ENCODE measurements around the gene FMN1.

FMN1 gene

GRCh38 chr15:33154351-33155166, 40.0 kb downstream of the FMN1 start:
- DNase-seq (ENCODE audit: low spot score) = peak; percentile 61

- DNase-seq (ENCODE audit: low spot score) = no peak
Observed at GRCh38 chr15:33153548-33153947, 41.0 kb downstream of the FMN1 start.

GRCh38 chr15:33152502-33153109, 41.9 kb downstream of the FMN1 start:
- DNase-seq (ENCODE audit: low spot score) = peak; percentile 58

- DNase-seq (ENCODE audit: low spot score) = peak; percentile 41
Observed at GRCh38 chr15:33150971-33151370, 43.5 kb downstream of the FMN1 start.

GRCh38 chr15:33150431-33150941, 44.0 kb downstream of the FMN1 start:
- no peak for DNase-seq (ENCODE audit: low spot score)

- no peak for DNase-seq (ENCODE audit: low spot score)
Observed at GRCh38 chr15:33149919-33150318, 44.6 kb downstream of the FMN1 start.

- no peak for DNase-seq (ENCODE audit: low spot score)
Observed at GRCh38 chr15:33148129-33148751, 46.3 kb downstream of the FMN1 start.

- DNase-seq (ENCODE audit: low spot score) = no peak
Observed at GRCh38 chr15:33146051-33146450, 48.5 kb downstream of the FMN1 start.

- no peak for DNase-seq (ENCODE audit: low spot score)
Observed at GRCh38 chr15:33145447-33145846, 49.1 kb downstream of the FMN1 start.

- no peak for DNase-seq (ENCODE audit: low spot score)
Observed at GRCh38 chr15:33142708-33143107, 51.8 kb downstream of the FMN1 start.

GRCh38 chr15:33138000-33138399, 56.5 kb downstream of the FMN1 start:
- DNase-seq (ENCODE audit: low spot score) = no peak

- no peak for DNase-seq (ENCODE audit: low spot score)
Observed at GRCh38 chr15:33137101-33137500, 57.4 kb downstream of the FMN1 start.

GRCh38 chr15:33136353-33136752, 58.2 kb downstream of the FMN1 start:
- DNase-seq (ENCODE audit: low spot score) = no peak

GRCh38 chr15:33135355-33135781, 59.1 kb downstream of the FMN1 start:
- peak; percentile 40 for DNase-seq (ENCODE audit: low spot score)

GRCh38 chr15:33132722-33133345, 61.7 kb downstream of the FMN1 start:
- no peak for DNase-seq (ENCODE audit: low spot score)

GRCh38 chr15:33132233-33132580, 62.3 kb downstream of the FMN1 start:
- no peak for DNase-seq (ENCODE audit: low spot score)

- no peak for DNase-seq (ENCODE audit: low spot score)
Observed at GRCh38 chr15:33131552-33132232, 62.8 kb downstream of the FMN1 start.

GRCh38 chr15:33126559-33127290, 67.8 kb downstream of the FMN1 start:
- DNase-seq (ENCODE audit: low spot score) = peak; percentile 35

- DNase-seq (ENCODE audit: low spot score) = no peak
Observed at GRCh38 chr15:33125894-33126537, 68.5 kb downstream of the FMN1 start.

GRCh38 chr15:33124811-33125210, 69.7 kb downstream of the FMN1 start:
- no peak for DNase-seq (ENCODE audit: low spot score)

GRCh38 chr15:33124279-33124678, 70.2 kb downstream of the FMN1 start:
- no peak for DNase-seq (ENCODE audit: low spot score)
